GM18517 (cell line): Measurements from ENCODE around the gene PLEKHH1.
"Not testable (repeated sequence)": the region's sequence is repeated elsewhere in the genome, so short reads cannot be mapped to it uniquely, and the experiment has no call there.

ENCODE experiments used
- ATAC-seq: cut with Tn5 transposase; IDR thresholded peaks from one replicate; pipeline ENCODE4 v1.9.1; 2021; ENCODE audit warnings: mild to moderate bottlenecking, moderate library complexity; ENCODE audit not compliant: unreplicated experiment

The PLEKHH1 gene

GRCh38 chr14:67529947-67530935 lies 2.8 kb upstream of the PLEKHH1 start:
- no peak for ATAC-seq

DNA sequence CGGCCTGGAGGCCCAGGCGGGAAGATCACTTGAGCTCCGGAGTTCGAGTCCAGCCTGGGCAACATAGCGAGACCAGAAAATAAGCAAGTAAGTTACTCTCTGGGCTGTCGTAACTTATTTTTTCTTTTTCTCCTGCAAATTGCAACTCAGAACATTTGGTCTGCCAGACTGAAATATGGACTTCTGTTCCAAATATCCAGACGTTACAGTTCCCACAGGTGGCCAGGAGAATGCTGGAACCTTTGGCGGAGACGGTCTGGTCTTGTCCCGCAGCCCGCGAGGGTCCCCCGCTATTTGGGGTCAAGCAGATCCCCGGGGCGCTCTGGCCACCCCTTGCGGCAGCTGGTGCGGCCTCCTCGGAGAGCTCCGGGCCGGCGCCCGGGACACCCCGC lies 488 bp upstream of the PLEKHH1 start:
- no peak for ATAC-seq

DNA sequence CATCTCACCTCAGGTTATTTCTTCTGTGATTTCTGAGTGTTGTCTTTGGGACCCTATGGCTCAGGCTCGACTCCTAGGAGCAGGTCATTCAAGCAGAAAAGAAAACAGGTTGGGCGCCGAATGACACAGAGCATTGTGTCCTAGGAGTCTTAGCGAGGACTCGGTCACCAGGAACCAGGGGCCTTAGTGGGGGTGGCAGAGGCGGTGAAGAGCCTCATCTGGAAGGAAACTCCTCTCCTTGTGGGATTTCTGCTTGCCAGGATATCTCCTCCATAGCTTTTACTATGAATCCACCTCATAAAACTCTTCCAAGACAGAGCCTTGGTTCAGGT lies 630 bp downstream of the PLEKHH1 start:
- no peak for ATAC-seq

DNA sequence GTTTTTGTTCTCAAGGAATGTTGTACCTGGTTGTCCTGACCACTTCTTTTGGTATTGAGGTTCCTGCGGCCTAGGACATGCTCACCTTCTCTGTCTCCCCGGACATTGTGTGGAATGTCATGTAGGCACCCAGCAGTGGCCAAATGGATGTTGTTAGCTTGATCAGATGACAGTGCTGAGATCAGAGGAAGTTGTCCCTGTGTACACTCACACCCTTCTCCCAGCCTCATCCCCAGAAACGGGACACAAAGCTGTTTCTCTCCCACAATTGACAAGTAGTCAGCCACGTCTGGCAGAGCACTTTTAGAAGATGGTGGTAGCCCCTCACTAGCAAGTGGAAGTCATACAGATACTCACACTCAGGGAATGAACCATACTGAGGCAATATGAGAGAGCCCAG lies 3.0 kb downstream of the PLEKHH1 start:
- no peak for ATAC-seq

DNA sequence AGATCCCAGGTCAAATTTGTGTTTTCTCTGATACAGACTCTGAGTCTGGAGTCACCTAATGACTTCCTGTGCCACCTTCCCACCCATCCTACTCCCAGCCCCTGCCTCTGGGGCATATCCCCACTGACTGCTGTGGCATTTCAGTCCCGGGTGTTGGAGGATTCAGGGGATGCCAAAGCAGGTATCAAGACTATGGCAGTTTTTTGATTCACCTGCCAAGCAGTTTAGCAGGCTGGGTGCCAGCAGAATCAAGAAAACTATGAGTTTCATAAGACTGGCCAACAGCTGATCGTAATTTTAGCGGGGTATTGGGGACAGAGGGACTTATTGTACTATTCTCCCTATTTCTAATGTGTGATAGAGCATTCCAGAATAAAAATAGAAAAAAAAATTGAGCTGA lies 4.6 kb downstream of the PLEKHH1 start:
- no peak for ATAC-seq

DNA sequence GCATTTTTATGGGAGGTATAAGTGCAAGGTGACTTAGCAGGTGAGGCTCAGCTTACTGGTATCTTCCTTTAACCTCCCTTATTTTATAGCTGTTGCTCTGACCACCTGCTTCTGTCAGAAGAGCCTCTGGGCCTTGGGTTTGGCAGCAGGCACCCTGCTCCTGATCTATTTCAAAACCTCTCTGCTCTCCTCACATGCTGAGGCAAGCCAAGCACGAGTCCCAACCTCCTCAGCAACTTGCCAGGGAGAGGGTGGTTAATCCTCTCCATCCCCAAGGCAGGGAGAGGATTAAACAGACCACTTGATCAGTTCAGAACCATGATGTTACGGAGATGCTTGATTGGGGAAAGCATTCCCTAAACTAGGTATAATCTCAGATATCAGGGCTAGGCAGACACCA lies 5.4 kb downstream of the PLEKHH1 start:
- no peak for ATAC-seq

DNA sequence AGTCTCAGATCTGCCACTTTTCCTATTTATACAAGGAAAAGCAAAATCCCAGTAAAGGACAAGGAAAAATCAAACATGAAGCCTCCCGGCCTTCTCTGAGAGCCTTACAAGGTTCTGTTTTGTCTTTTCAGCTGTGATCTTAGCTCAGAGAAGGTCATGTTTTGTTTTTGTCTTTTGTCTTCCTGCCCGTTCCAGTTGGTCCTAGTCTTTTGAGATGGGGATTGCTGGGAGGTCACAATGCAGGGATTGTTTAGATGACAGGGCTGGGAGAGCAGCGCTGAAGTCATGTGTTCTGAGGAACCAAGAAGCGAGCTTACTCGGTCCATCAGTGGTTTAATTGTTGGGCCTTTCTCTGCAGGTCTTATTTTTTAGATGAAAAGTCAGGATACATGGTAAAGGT lies 6.0 kb downstream of the PLEKHH1 start:
- ATAC-seq: no peak

DNA sequence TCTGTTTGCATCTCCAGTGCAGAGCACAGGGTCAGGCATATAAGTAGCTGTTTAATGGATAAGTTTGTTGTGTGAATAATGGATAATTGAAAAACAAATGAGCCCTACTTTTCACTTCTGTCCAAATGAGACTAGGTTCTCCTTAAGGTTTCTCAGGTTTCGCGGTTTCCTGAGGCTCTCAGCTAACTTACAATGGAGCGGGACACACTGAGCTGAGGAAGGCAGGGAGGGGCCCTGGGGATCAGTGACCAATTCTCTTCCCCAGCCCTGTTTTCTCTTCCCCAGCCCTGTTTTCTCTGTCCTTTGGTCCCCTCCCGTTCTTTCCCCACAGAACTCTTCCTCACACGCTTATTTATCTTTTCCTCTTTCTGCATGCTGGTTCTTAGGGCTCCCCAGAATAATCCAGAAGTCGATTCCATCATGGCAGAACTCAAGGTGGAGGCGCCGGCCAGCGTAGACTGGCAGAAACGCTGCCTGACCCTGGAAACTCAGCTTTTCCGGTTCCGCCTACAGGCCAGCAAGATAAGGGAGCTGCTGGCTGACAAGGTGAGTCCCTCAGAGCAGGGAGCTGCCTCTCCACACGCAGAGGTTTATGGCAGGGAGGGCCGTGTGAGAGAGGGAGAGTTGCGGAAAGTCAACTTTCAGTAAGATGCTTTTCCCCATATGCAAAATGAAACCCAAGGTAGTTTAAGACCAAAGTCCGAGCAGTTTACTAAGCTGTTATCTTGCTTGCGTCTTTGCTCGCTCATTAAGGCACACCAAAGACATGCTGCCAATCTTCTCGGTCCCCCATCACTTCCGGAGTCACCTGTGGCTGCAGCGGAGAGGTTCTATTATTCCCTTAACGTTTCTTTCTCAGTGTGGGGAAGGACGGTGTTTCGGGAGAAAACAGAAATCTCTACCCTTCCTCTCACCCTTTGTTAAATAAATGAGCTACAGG lies 8.6 kb downstream of the PLEKHH1 start:
- ATAC-seq: no peak

- not testable (repeated sequence) for ATAC-seq
Measured at GRCh38 chr14:67542620-67543019, 9.5 kb downstream of the PLEKHH1 start.

DNA sequence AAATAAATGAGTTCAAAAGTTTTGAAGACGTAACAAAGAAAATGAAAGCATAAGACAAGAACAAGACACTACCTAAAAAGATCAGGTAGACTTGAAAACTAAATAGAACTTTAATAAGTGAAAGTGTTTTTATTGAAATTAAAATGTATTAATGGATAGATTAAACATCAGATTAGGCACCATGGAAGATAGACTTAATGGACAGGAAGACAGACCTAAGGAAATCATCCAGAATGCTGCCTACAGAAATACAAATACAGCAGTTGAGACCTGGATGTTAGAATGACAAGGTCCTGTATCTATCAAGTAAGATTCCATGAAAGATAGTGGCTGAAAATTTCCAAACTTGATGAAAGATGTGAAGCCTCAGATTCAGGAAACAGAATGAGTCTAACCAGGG lies 11.5 kb downstream of the PLEKHH1 start:
- ATAC-seq: no peak

DNA sequence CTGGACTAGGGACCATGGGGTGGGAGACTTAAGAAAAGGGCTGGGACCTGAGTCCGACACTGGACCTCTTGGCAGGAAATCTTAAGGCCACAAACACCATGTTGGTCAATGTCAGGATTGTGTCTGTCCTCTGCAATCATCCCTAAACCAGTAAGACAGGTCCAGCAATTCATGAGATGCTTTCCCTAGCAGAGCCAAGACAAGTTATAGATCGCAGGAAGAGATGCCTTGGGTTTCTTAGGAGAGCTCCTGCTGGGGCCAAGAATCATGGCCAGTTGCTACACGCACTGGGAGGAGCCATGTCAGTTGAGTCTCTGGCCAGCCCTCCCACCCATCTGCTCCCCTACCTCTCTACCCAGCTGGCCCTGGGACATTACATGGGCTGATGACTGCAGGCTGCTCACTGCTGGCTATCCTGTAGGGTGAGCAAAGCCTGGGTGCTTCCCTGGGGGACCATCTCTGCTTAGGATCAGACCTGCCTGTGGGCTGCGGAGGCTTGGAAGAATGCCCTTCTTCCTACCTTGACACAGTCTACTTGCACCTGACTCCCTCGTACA lies 14.2 kb downstream of the PLEKHH1 start:
- no peak for ATAC-seq

DNA sequence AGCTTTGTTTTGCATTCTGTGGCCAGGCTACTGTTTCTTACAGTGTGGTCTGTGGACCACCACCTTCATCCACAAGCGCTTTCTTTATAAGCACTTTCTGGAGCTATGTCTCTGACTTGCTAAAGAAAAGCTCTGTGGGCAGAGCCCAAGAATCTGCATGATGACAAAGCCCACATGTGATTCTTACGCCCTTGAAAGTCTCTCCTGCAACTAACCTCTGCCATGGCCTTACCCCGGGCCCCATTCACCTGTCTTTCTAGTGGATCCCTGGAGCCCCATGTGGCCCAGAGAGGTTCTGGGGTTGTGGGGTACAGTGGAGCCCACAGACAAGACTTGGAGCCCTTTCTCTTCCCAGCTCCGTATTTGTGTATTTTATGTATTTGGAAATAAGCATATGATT lies 16.6 kb downstream of the PLEKHH1 start:
- ATAC-seq: no peak

DNA sequence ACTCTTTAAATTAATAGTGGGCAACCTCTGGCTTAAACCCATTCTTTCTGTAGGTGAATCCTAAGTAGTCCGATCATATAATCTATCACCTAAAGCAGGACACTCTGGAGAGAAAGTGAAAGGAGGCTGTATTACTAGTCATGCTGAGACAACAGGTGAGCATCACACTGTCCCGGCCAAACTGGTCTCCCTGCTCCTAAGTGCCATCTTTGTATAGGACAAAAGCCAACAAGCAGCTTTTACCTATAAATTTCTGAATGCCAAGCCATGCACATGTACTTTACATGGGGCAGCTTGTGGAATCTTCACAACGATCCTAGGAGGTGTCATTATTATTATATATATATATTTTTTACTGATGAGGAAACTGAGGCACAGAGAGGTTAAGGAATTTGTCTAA lies 18.0 kb downstream of the PLEKHH1 start:
- ATAC-seq: no peak

DNA sequence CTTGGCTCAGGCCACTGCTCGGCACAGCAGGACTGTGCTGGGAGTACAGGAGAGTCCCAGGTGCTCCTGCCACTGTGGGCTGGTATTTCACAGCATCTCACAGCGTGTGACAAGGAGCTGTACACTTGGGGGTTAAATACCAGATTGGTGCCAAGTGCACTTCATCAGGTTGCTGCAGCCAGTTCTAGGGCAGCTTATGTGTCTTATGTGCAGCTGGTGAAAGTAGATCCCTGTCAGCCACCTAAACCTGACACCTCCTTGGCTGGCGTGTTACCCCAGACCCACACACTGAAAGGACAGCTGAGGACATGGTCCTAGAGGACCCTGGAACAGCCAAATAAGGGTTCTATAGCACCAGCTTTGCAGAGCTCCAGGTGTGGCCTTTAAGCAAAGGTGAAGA lies 18.9 kb downstream of the PLEKHH1 start:
- no peak for ATAC-seq

- no peak for ATAC-seq
Measured at GRCh38 chr14:67553547-67553946, 20.5 kb downstream of the PLEKHH1 start.

DNA sequence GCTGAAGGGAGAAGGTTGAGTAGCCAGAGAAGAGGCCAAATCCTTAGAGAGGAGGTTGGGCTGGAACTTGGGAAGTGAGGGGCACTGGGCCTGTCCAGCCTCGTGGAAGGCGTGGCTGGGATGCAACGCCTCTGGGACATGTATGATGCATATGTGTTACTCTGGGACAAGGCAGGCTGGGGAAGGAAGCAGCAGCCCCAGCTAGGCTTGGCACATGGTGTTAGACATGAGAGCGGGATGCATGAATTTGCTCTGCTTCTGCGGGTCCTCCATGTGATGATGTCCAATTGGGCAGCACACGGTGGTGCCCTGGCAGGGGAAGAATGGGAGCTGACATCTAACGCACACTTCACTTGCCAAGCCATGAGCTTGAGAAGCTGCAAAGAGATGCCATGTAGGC lies 21.3 kb downstream of the PLEKHH1 start:
- ATAC-seq: no peak

- no peak for ATAC-seq
Measured at GRCh38 chr14:67555518-67556090, 22.5 kb downstream of the PLEKHH1 start.

GRCh38 chr14:67556671-67557070 lies 23.6 kb downstream of the PLEKHH1 start:
- ATAC-seq: no peak

DNA sequence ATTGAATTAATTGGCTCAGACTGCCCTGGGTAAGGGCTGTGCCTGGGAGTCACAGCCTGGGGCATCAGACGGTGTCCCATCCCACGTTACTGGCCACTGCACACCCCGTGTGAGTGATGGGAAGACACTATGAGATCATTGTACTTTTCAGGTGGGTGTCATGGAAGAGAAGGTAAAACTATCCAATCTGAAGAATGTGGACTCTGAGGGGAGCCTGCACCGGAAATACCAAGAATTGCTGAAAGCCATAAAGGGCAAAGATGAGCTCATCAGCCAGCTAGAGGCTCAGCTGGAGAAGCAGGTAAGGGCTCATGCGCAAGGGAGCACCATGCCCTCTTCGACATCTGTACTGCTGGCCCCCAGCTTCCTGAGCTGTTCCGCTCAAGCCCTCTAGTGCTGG lies 24.0 kb downstream of the PLEKHH1 start:
- no peak for ATAC-seq

- ATAC-seq: no peak
Measured at GRCh38 chr14:67557656-67558055, 24.6 kb downstream of the PLEKHH1 start.

DNA sequence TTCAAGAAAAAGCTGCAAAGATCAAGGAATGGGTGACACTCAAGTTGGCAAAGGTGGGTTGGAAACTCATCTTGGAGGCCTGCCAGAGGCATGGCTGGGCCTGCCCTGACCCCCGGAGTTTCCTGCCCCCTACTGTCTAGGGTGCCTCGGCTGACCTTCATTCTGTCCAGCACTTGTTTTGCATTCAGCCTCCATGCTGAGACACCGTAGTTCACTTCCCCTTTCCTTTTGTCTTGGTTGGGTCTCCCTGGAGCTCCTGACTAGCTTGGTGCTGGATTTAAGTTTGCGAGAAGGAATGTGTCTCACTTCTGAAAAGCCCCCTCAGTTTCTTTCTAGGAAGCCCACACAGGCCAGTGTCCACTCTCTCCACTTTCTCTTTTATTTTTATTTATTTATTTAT lies 26.5 kb downstream of the PLEKHH1 start:
- no peak for ATAC-seq
